HepG2 (cell line): ENCODE data around the gene NUDT15. TPM values are rescaled to one million over a fixed set of nuclear protein-coding genes. Genes with fewer than 3 reads are reported as not detected.

Experiments
- ATAC-seq: fragments of 200-7000 bp; cut with Tn5 transposase; 3 replicates; pipeline ENCODE4 v1.9.1; 2020; ENCODE audit warnings: mild to moderate bottlenecking, moderate library complexity
- BruUV-seq: library from RNA; stranded (reverse); fragments of 400-500 nt; replicated peaks from 2 replicates; lab custom pipeline; 2021; lab: Mats Ljungman, UMichigan
- CTCF ChIA-PET: fragments of 300-600 bp; formaldehyde crosslinking; extraction: SDS; loops from one replicate; lab custom pipeline; 2021; ENCODE audit warnings: low total read pairs, inconsistent platforms, low intra/inter-chr PET ratio; lab: Yijun Ruan, JAX
- POLR2A ChIA-PET: fragments of 350-600 bp; sonication (Branson Sonifier 250); formaldehyde crosslinking; loops from one replicate; lab custom pipeline; 2020; ENCODE audit warnings: antibody characterized with exemption, inconsistent platforms; lab: Yijun Ruan, JAX
- DNase-seq: peaks from one replicate; pipeline ENCODE4 v3.0.0-alpha.2; 2015; ENCODE audit warnings: low spot score
- FAIRE-seq: peaks from 3 replicates; lab custom pipeline; 2011; peaks lifted over from hg19 to GRCh38; lab: Jason Lieb, UNC
- H2AFZ ChIP-seq: one replicate; pipeline ENCODE4 v1.6.1; 2011; ENCODE audit warnings: low read length, inconsistent platforms
- H3K27ac ChIP-seq: fragments of 300-600 bp; 3 replicates; pipeline ENCODE4 v1.8.0; 2011; ENCODE audit warnings: mixed run types, mild to moderate bottlenecking, mixed read lengths, low read length, inconsistent platforms; ENCODE audit not compliant: insufficient read depth; ENCODE audit errors: extremely low read length
- H3K27me3 ChIP-seq, 2 experiments: fragments of 200-600 bp in 1 of 2; 2 replicates in 1 of 2; 3 replicates in 1 of 2; pipeline versions ENCODE4 v1.6.0 to v1.8.0; 2011; ENCODE audit warnings: low read length in 2 of 2, mild to moderate bottlenecking in 2 of 2, moderate library complexity in 2 of 2, inconsistent platforms in 1 of 2; ENCODE audit not compliant: insufficient read depth in 2 of 2, control insufficient read depth in 1 of 2
- H3K36me3 ChIP-seq, 2 experiments: fragments of 200-600 bp in 1 of 2; replicated peaks in 1 of 2; 2 replicates in 1 of 2; 3 replicates in 1 of 2; pipeline versions ENCODE4 v1.5.1 to v1.8.0; 2011; ENCODE audit warnings: low read length in 2 of 2, inconsistent platforms in 1 of 2; ENCODE audit not compliant: insufficient read depth in 2 of 2, control insufficient read depth in 1 of 2
- H3K4me1 ChIP-seq: 2 replicates; pipeline ENCODE4 v1.5.1; 2012; ENCODE audit warnings: low read length, inconsistent platforms; ENCODE audit not compliant: insufficient read depth
- H3K4me2 ChIP-seq: 2 replicates; pipeline ENCODE4 v1.6.0; 2011; ENCODE audit warnings: low read depth, low read length, inconsistent platforms
- H3K4me3 ChIP-seq, 3 experiments: fragments of 200-600 bp in 1 of 3; sonication (generic), shearing (Covaris generic) in 1 of 3; replicated peaks in 1 of 3; 2 replicates each; pipeline ENCODE4 v1.5.1; 2011 to 2016; ENCODE audit warnings: low read length in 3 of 3, inconsistent platforms in 2 of 3, low read depth in 2 of 3, mild to moderate bottlenecking in 2 of 3, control low read depth in 1 of 3, mixed read lengths in 1 of 3; ENCODE audit not compliant: insufficient read depth in 1 of 3
- H3K79me2 ChIP-seq: one replicate; pipeline ENCODE4 v1.6.1; 2011; ENCODE audit warnings: low read length, inconsistent platforms; ENCODE audit not compliant: insufficient read depth
- H3K9ac ChIP-seq: 2 replicates; pipeline ENCODE4 v1.6.0; 2011; ENCODE audit warnings: mild to moderate bottlenecking, low read depth, low read length, inconsistent platforms; ENCODE audit not compliant: insufficient read depth
- H3K9me3 ChIP-seq: 2 replicates; pipeline ENCODE4 v1.5.1; 2012; ENCODE audit warnings: mild to moderate bottlenecking, low read length
- H4K20me1 ChIP-seq: 2 replicates; pipeline ENCODE4 v1.6.0; 2011; ENCODE audit warnings: inconsistent platforms, mild to moderate bottlenecking, low read length, moderate library complexity; ENCODE audit not compliant: insufficient read depth
- ATF7-NPFF ChIP-seq: sonication (generic); formaldehyde crosslinking; IDR thresholded peaks from 2 replicates; pipeline ENCODE4 v1.8.1; 2023; ENCODE audit warnings: mild to moderate bottlenecking, low read depth, missing genetic modification reagents, moderate library complexity
- CC2D1A ChIP-seq: sonication (generic); formaldehyde crosslinking; IDR thresholded peaks from 2 replicates; pipeline ENCODE4 v1.8.1; 2023; ENCODE audit warnings: mild to moderate bottlenecking, missing genetic modification reagents
- FOXK1 ChIP-seq: sonication (generic); formaldehyde crosslinking; IDR thresholded peaks from 2 replicates; pipeline ENCODE4 v1.4.0; 2020; ENCODE audit warnings: low read depth, missing genetic modification reagents, borderline replicate concordance
- KAT7 ChIP-seq: IDR thresholded peaks from 2 replicates; pipeline ENCODE4 v1.6.1; 2018; ENCODE audit warnings: borderline replicate concordance, missing compliant biosample characterization
- ZBTB8A ChIP-seq: sonication (generic); formaldehyde crosslinking; IDR thresholded peaks from 2 replicates; pipeline ENCODE4 v1.4.0; 2020; ENCODE audit warnings: mild to moderate bottlenecking, low read depth, missing genetic modification reagents, borderline replicate concordance
- ZNF329 ChIP-seq: sonication (generic); formaldehyde crosslinking; IDR thresholded peaks from 2 replicates; pipeline ENCODE4 v1.9.0; 2021; ENCODE audit warnings: low read depth, mild to moderate bottlenecking, missing genetic modification reagents
- ZNF530 ChIP-seq: sonication (generic); formaldehyde crosslinking; IDR thresholded peaks from 2 replicates; pipeline ENCODE4 v1.5.0; 2020; ENCODE audit warnings: low read depth, mild to moderate bottlenecking, missing genetic modification reagents
- WGBS: methylation state at CpG from one replicate; pipeline ENCODE4 v1.1.6; 2017; ENCODE audit warnings: low lambda C conversion rate; 5-methylcytosine and 5-hydroxymethylcytosine counted together
- in situ Hi-C: cut with HindIII; loops from 2 replicates; pipeline ENCODE4 v1.10.0; 2017; ENCODE audit warnings: low pct_unique_long_range_greater_than_20kb; ENCODE audit not compliant: extremely low pct_ligation_motif_present
- intact Hi-C: fragments of 100-400 bp; cut with micrococcal nuclease; formaldehyde crosslinking; loops from one replicate; pipeline ENCODE4 v1.10.0; 2022; ENCODE audit not compliant: unreplicated experiment
- polyA plus RNA-seq, 8 experiments: library from polyadenylated mRNA; depleted of rRNA in 3 of 8; stranded (reverse) in 7 of 8; unstranded in 1 of 8; fragments of >200 nt; fragmentation: Illumina TruSeq in 4 of 8; extraction: Trizol in 4 of 8; gene quantifications; 2 replicates each; pipeline versions ENCODE4 v1.2.1 to v1.2.3, GENCODE V29; 2011 to 2016; ENCODE audit warnings: low read depth in 4 of 8, missing spikeins in 1 of 8, mixed read lengths in 1 of 8; ENCODE audit not compliant: insufficient read depth in 1 of 8
- total RNA-seq, 5 experiments: library from RNA; depleted of rRNA; stranded (reverse); fragments of >200 nt; fragmentation: Illumina TruSeq; extraction: Trizol; gene quantifications; 2 replicates each; pipeline ENCODE4 v1.2.3, GENCODE V29; 2016; ENCODE audit warnings: low read depth in 1 of 5
- TF ChIP-seq, protein P1 (sequence below): sonication (generic); formaldehyde crosslinking; IDR thresholded peaks from 2 replicates; pipeline ENCODE4 v1.5.1; 2020; ENCODE audit warnings: missing genetic modification reagents, mild to moderate bottlenecking, borderline replicate concordance
- TF ChIP-seq, protein P2 (sequence below): sonication (generic); formaldehyde crosslinking; IDR thresholded peaks from 2 replicates; pipeline ENCODE4 v1.4.0; 2020; ENCODE audit warnings: mild to moderate bottlenecking, missing genetic modification reagents
- TF ChIP-seq, protein P3 (sequence below): sonication (generic); formaldehyde crosslinking; IDR thresholded peaks from 2 replicates; pipeline ENCODE4 v1.5.0; 2020; ENCODE audit warnings: missing genetic modification reagents, mild to moderate bottlenecking, borderline replicate concordance
- TF ChIP-seq, protein P4 (sequence below): sonication (generic); formaldehyde crosslinking; IDR thresholded peaks from 2 replicates; pipeline ENCODE4 v1.4.0; 2020; ENCODE audit warnings: mild to moderate bottlenecking, missing genetic modification reagents

The NUDT15 gene
- total and polyA plus RNA-seq, 2 of the 13 experiments (the other 11 are each of a cell fraction or from before 2014, with no cell fraction given): 21.3 to 47.3 TPM

DNA sequence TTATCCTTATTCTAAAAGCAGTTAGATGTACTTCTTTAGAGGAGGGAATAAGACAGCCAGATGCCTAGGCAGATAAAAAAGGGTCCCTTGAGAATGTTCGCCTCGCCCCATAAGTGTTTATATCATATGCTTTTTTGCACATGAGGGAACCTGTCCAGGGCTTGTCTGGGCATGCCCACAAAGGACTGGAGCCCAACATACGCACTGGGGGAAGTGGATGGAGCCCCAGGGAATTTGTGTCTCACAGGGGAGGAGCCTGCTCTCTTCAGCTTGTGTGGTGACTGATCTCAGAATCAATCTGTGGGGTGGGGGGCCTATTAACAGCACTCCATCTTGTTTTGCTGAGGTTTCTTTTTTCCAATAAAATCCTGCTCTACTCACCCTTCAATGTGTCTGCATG, 34.8 kb downstream of the NUDT15 start (continued):
- TF ChIP-seq, protein P1, sequence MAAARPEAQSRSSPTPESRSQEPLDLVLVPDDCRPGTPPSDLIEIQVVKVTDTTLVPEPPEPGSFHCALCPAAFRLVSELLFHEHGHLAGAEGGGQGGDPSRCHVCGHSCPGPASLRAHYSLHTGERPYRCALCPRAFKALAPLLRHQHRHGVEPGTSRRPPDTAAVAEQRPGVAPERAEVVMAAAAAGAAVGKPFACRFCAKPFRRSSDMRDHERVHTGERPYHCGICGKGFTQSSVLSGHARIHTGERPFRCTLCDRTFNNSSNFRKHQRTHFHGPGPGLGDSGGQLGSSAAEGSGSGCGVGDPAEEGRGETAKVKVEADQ (CRISPR knock-in tag): no peak
- no peak for TF ChIP-seq ZNF329 (CRISPR knock-in tag)
- TF ChIP-seq CC2D1A (CRISPR knock-in tag): no peak
- no peak for TF ChIP-seq ATF7-NPFF (CRISPR knock-in tag)

DNA sequence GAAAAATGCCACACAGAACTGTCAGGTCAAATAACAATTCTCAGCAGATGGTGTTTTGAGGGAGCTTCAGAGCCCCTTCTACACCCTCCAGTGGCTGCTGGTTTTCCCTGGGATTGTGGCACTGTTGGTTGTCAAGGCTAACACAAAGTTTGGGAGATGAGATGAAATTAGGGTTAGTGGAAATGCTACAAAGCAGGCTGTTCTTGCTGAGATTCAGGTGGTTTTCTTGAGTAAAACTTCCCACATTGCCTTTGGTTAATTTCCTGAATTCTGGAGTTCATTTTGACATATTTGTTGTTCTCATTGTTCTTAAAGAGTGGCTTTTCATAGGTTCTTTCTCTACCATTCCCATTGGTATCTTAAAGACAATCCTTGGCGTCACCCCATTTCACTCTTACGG, 35.3 kb downstream of the NUDT15 start:
- intact Hi-C loops (no loop called here), in situ Hi-C loops (no loop called here)
- Histone ChIP-seq H3K27ac (no peak overlapping the region), H3K9me3 (peaks cover 19% of the 10 kb centered on the region), H3K4me3 (no peak overlapping the region), H4K20me1 (no peaks in the 10 kb centered on the region), H3K27me3 (no peaks in the 10 kb centered on the region), H3K79me2 (no peaks in the 10 kb centered on the region), H3K4me2 (no peak overlapping the region), H2AFZ (no peak overlapping the region), H3K36me3 (peaks cover 23 to 61% of the 10 kb centered on the region in 2 experiments), H3K4me1 (no peaks in the 10 kb centered on the region), H3K9ac (no peak overlapping the region)
- 99% methylated on average over 2 of the region's 2 CpGs for WGBS
- DNase-seq (no peak), ATAC-seq (no peak), FAIRE-seq (no peak)
- no TSS peak for BruUV-seq
- POLR2A ChIA-PET: no interaction called here
- CTCF ChIA-PET: no interaction called here
- TF ChIP-seq ZBTB8A (CRISPR knock-in tag) (no peak), ZNF530 (CRISPR knock-in tag) (no peak), FOXK1 (CRISPR knock-in tag) (no peak), KAT7 (CRISPR knock-in tag) (no peak)
- TF ChIP-seq, protein P2, sequence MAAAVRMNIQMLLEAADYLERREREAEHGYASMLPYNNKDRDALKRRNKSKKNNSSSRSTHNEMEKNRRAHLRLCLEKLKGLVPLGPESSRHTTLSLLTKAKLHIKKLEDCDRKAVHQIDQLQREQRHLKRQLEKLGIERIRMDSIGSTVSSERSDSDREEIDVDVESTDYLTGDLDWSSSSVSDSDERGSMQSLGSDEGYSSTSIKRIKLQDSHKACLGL (CRISPR knock-in tag): no peak
- TF ChIP-seq, protein P3, sequence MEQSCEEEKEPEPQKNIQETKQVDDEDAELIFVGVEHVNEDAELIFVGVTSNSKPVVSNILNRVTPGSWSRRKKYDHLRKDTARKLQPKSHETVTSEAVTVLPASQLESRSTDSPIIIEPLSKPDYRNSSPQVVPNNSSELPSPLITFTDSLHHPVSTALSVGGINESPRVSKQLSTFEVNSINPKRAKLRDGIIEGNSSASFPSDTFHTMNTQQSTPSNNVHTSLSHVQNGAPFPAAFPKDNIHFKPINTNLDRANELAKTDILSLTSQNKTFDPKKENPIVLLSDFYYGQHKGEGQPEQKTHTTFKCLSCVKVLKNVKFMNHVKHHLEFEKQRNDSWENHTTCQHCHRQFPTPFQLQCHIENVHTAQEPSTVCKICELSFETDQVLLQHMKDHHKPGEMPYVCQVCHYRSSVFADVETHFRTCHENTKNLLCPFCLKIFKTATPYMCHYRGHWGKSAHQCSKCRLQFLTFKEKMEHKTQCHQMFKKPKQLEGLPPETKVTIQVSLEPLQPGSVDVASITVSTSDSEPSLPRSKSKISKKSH: no peak
- TF ChIP-seq, protein P4, sequence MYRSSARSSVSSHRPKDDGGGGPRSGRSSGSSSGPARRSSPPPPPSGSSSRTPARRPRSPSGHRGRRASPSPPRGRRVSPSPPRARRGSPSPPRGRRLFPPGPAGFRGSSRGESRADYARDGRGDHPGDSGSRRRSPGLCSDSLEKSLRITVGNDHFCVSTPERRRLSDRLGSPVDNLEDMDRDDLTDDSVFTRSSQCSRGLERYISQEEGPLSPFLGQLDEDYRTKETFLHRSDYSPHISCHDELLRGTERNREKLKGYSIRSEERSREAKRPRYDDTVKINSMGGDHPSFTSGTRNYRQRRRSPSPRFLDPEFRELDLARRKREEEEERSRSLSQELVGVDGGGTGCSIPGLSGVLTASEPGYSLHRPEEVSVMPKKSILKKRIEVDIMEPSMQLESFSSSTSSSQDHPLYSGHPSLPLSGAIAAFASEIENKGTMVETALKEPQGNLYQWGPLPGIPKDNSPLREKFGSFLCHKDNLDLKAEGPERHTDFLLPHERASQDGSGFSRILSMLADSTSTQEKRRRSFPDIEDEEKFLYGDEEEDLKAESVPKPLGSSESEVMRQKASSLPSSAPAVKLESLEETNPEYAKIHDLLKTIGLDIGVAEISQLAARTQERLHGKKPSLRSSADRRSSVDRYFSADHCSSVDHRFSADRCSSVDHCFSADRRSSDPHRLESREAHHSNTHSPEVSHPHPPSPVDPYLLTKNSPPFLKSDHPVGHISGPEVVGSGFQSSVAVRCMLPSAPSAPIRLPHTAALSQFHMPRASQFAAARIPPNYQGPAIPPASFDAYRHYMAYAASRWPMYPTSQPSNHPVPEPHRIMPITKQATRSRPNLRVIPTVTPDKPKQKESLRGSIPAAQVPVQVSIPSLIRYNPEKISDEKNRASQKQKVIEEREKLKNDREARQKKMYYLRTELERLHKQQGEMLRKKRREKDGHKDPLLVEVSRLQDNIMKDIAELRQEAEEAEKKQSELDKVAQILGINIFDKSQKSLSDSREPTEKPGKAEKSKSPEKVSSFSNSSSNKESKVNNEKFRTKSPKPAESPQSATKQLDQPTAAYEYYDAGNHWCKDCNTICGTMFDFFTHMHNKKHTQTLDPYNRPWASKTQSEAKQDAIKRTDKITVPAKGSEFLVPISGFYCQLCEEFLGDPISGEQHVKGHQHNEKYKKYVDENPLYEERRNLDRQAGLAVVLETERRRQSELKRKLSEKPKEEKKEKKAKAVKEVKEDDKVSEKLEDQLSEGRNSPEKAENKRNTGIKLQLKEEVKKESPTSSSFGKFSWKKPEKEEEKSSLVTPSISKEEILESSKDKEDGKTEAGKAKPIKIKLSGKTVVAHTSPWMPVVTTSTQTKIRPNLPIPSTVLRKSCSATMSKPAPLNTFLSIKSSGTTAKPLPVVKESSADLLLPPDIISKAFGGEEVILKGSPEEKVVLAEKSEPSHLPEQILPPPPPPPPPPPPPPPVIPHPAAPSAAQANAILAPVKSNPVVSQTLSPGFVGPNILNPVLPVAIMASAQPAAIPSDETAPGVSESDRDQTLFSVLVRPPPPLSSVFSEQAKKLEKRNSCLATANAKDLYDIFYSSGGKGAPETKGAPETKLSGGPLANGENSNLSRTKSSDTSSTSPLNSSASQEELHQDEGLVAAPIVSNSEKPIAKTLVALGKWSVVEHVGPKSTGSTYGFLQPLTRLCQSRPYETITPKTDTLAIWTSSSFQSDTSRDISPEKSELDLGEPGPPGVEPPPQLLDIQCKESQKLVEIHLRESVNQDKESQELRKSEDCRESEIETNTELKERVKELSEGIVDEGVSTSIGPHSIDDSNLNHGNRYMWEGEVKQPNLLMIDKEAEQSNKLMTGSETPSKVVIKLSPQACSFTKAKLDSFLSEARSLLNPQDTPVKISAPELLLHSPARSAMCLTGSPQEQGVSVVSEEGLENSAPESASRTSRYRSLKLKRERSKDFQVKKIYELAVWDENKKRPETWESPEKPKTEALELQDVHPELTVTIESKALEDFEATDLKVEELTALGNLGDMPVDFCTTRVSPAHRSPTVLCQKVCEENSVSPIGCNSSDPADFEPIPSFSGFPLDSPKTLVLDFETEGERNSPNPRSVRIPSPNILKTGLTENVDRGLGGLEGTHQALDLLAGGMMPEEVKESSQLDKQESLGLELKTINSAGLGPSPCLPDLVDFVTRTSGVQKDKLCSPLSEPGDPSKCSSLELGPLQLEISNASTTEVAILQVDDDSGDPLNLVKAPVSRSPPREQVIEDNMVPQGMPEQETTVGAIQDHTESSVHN (CRISPR knock-in tag): no peak
